ENCODE measurements around the gene MAP2K7.

GRCh38 chr19:7916955-7917266 is 13.2 kb downstream of the MAP2K7 start:
- no peak for TF ChIP-seq CTCF (IDR thresholded peaks at IDR 0.05 in 8 of 11, conservative IDR thresholded peaks at IDR 0.05 in 3 of 11)
- no peak for TF ChIP-seq POLR2AphosphoS5 (IDR thresholded peaks at IDR 0.05)

Measured in spleen (tissue), 7 donors.